Breast epithelium (tissue), 3 donors: Measurements from ENCODE around the gene ZIC2.

ENCODE experiments used
- POLR2A ChIP-seq: fragments of 450-650 bp; IDR thresholded peaks from one replicate; pipeline ENCODE4 v1.6.1; 2016; ENCODE audit warnings: antibody characterized with exemption, mild to moderate bottlenecking, moderate library complexity
- POLR2AphosphoS5 ChIP-seq, 3 donors: sonication (generic); formaldehyde crosslinking; IDR thresholded peaks; one replicate each; pipeline ENCODE4 v1.6.1; 2017; ENCODE audit warnings: antibody characterized with exemption in 3 of 3
- TF ChIP-seq, protein P1 (sequence below), 3 donors: fragments of 450-650 bp; IDR thresholded peaks; one replicate each; pipeline ENCODE4 v1.5.1; 2016 to 2017; ENCODE audit warnings: antibody characterized with exemption in 3 of 3, mild to moderate bottlenecking in 3 of 3, moderate library complexity in 3 of 3

DNA sequence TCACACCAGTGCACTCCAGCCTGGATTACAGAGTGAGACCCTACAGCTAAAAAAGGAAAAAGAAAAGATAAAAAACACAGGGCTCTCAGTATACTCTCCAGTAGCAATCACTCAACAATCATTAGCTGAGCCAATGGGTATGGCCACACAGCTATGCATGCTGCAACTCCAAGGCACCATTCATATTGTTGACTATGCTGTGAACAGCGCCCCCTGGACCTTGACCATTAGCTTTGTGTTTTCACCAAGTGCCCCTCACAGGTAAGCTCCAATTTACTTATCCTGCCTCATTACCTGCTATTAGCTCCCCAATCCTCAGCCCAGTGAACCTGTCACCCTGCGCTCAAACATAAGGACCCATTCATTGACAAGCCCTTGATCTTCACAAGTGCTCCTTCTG is 45.8 kb upstream of the ZIC2 start:
- TF ChIP-seq, protein P1, sequence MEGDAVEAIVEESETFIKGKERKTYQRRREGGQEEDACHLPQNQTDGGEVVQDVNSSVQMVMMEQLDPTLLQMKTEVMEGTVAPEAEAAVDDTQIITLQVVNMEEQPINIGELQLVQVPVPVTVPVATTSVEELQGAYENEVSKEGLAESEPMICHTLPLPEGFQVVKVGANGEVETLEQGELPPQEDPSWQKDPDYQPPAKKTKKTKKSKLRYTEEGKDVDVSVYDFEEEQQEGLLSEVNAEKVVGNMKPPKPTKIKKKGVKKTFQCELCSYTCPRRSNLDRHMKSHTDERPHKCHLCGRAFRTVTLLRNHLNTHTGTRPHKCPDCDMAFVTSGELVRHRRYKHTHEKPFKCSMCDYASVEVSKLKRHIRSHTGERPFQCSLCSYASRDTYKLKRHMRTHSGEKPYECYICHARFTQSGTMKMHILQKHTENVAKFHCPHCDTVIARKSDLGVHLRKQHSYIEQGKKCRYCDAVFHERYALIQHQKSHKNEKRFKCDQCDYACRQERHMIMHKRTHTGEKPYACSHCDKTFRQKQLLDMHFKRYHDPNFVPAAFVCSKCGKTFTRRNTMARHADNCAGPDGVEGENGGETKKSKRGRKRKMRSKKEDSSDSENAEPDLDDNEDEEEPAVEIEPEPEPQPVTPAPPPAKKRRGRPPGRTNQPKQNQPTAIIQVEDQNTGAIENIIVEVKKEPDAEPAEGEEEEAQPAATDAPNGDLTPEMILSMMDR (IDR thresholded peaks at IDR 0.05): no peak
- TF ChIP-seq POLR2AphosphoS5 (IDR thresholded peaks at IDR 0.05) (no peak), POLR2A (no peak)
